Measurements from ENCODE around the gene HAUS7.

The HAUS7 gene

GRCh38 chrX:153421856-153422255 is 48.5 kb downstream of the HAUS7 start:
- in situ Hi-C loops (cut with MboI; ENCODE audit: low sequenced_read_pairs, unreplicated experiment), result no loop called here

GRCh38 chrX:153420851-153421599 is 49.4 kb downstream of the HAUS7 start:
- TF ChIP-seq CTCF (IDR thresholded peaks at IDR 0.05; ENCODE audit: borderline replicate concordance, control extremely low read depth, extremely low read depth, insufficient read depth, missing control alignments), result no peak
- DNase-seq (ENCODE audit: low spot score), result no peak
- in situ Hi-C loops (cut with MboI; ENCODE audit: low sequenced_read_pairs, unreplicated experiment), result no loop called here

More at GRCh38 chrX:153421856-153422255, 48.5 kb downstream of the HAUS7 start:
- no peak for TF ChIP-seq CTCF (IDR thresholded peaks at IDR 0.05; ENCODE audit: borderline replicate concordance, control extremely low read depth, extremely low read depth, insufficient read depth, missing control alignments)
- DNase-seq (ENCODE audit: low spot score), result no peak

- TF ChIP-seq CTCF (IDR thresholded peaks at IDR 0.05; ENCODE audit: borderline replicate concordance, control extremely low read depth, extremely low read depth, insufficient read depth, missing control alignments), result no peak
- in situ Hi-C loops (cut with MboI; ENCODE audit: low sequenced_read_pairs, unreplicated experiment), result no loop called here
- no peak for DNase-seq (ENCODE audit: low spot score)
Measured at GRCh38 chrX:153417637-153418036, 52.7 kb downstream of the HAUS7 start.

- in situ Hi-C loops (cut with MboI; ENCODE audit: low sequenced_read_pairs, unreplicated experiment), result no loop called here
- DNase-seq (ENCODE audit: low spot score), result no peak
- no peak for TF ChIP-seq CTCF (IDR thresholded peaks at IDR 0.05; ENCODE audit: borderline replicate concordance, control extremely low read depth, extremely low read depth, insufficient read depth, missing control alignments)
Measured at GRCh38 chrX:153416781-153417450, 53.5 kb downstream of the HAUS7 start.

- no peak for TF ChIP-seq CTCF (IDR thresholded peaks at IDR 0.05; ENCODE audit: borderline replicate concordance, control extremely low read depth, extremely low read depth, insufficient read depth, missing control alignments)
- in situ Hi-C loops (cut with MboI; ENCODE audit: low sequenced_read_pairs, unreplicated experiment), result no loop called here
- no peak for DNase-seq (ENCODE audit: low spot score)
Measured at GRCh38 chrX:153414856-153415510, 55.4 kb downstream of the HAUS7 start.

- TF ChIP-seq CTCF (IDR thresholded peaks at IDR 0.05; ENCODE audit: borderline replicate concordance, control extremely low read depth, extremely low read depth, insufficient read depth, missing control alignments), result no peak
- no peak for DNase-seq (ENCODE audit: low spot score)
- in situ Hi-C loops (cut with MboI; ENCODE audit: low sequenced_read_pairs, unreplicated experiment), result no loop called here
Measured at GRCh38 chrX:153413731-153414130, 56.6 kb downstream of the HAUS7 start.

Data from GM13976 (cell line).